ENCODE data around the gene OR51B4.

DNA sequence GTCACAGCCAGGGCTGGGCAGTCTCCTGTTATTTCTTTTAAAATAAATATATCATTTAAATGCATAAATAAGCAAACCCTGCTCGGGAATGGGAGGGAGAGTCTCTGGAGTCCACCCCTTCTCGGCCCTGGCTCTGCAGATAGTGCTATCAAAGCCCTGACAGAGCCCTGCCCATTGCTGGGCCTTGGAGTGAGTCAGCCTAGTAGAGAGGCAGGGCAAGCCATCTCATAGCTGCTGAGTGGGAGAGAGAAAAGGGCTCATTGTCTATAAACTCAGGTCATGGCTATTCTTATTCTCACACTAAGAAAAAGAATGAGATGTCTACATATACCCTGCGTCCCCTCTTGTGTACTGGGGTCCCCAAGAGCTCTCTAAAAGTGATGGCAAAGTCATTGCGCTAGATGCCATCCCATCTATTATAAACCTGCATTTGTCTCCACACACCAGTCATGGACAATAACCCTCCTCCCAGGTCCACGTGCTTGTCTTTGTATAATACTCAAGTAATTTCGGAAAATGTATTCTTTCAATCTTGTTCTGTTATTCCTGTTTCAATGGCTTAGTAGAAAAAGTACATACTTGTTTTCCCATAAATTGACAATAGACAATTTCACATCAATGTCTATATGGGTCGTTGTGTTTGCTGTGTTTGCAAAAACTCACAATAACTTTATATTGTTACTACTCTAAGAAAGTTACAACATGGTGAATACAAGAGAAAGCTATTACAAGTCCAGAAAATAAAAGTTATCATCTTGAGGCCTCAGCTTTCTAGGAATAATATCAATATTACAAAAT, 13.4 kb downstream of the OR51B4 start:
- peak in 1 of 3 experiments; percentile 52 for TF ChIP-seq YY1 (IDR thresholded peaks at IDR 0.05; ENCODE audit: borderline replicate concordance in 1 of 3, control insufficient read depth in 1 of 3, extremely low read depth in 1 of 3, insufficient read depth in 3 of 3, insufficient read length in 1 of 3, insufficient replicate concordance in 2 of 3, low read depth in 1 of 3, low read length in 2 of 3)
- TF ChIP-seq, protein P1, sequence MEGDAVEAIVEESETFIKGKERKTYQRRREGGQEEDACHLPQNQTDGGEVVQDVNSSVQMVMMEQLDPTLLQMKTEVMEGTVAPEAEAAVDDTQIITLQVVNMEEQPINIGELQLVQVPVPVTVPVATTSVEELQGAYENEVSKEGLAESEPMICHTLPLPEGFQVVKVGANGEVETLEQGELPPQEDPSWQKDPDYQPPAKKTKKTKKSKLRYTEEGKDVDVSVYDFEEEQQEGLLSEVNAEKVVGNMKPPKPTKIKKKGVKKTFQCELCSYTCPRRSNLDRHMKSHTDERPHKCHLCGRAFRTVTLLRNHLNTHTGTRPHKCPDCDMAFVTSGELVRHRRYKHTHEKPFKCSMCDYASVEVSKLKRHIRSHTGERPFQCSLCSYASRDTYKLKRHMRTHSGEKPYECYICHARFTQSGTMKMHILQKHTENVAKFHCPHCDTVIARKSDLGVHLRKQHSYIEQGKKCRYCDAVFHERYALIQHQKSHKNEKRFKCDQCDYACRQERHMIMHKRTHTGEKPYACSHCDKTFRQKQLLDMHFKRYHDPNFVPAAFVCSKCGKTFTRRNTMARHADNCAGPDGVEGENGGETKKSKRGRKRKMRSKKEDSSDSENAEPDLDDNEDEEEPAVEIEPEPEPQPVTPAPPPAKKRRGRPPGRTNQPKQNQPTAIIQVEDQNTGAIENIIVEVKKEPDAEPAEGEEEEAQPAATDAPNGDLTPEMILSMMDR (IDR thresholded peaks at IDR 0.05 in 2 of 3, conservative IDR thresholded peaks at IDR 0.05 in 1 of 3; ENCODE audit: insufficient read depth in 2 of 3, low read depth in 1 of 3, low read length in 3 of 3): no peak
- no peak for TF ChIP-seq GTF2A2 (tag; IDR thresholded peaks at IDR 0.05)
- TF ChIP-seq EZH2 (IDR thresholded peaks at IDR 0.05; ENCODE audit: borderline replicate concordance, low read depth, low read length): no peak
- no peak for TF ChIP-seq PHB2 (IDR thresholded peaks at IDR 0.05; ENCODE audit: low read depth)
- TF ChIP-seq FOXM1 (IDR thresholded peaks at IDR 0.05; ENCODE audit: low read depth): peak; percentile 63; the same call in 1 of the 2 replicates
- TF ChIP-seq FOXM1 (CRISPR knock-in tag; IDR thresholded peaks at IDR 0.05; ENCODE audit: low read depth): no peak
